Prostate gland (tissue), 2 donors: ENCODE measurements around the gene LCN15. TPM values are rescaled to one million over a fixed set of nuclear protein-coding genes. Genes with fewer than 3 reads are reported as not detected.

Experiments used
- DNase-seq: peaks from one replicate; pipeline ENCODE4 v3.0.0-alpha.2; 2019; ENCODE audit warnings: low spot score
- H3K27ac ChIP-seq, 2 donors: fragments of 200-600 bp; sonication (generic); 2 replicates each; pipeline ENCODE4 v1.5.1; 2017 to 2019
- H3K27me3 ChIP-seq: fragments of 200-600 bp; sonication (generic); replicated peaks from 2 replicates; pipeline ENCODE4 v1.5.1; 2019; ENCODE audit not compliant: insufficient read depth
- H3K36me3 ChIP-seq, 2 donors: fragments of 200-600 bp; sonication (generic); 1 replicate in 1 of 2; 2 replicates in 1 of 2; pipeline versions ENCODE4 v1.5.1 to v1.8.1; 2017 to 2019
- H3K4me1 ChIP-seq: fragments of 200-600 bp; sonication (generic); replicated peaks from 2 replicates; pipeline ENCODE4 v1.5.1; 2019
- H3K4me3 ChIP-seq, 2 donors: fragments of 200-600 bp; sonication (generic); 2 replicates each; pipeline ENCODE4 v1.5.1; 2017 to 2019
- H3K9me3 ChIP-seq: fragments of 200-600 bp; sonication (generic); 2 replicates; pipeline ENCODE4 v1.5.1; 2017
- CTCF ChIP-seq, 4 experiments: fragments of 200-600 bp in 2 of 4; fragments of 450-650 bp in 2 of 4; sonication (generic) in 2 of 4; IDR thresholded peaks; 1 replicate in 3 of 4; 2 replicates in 1 of 4; pipeline ENCODE4 v1.5.1; 2016 to 2019; ENCODE audit warnings: antibody characterized with exemption in 4 of 4, mild to moderate bottlenecking in 2 of 4, moderate library complexity in 2 of 4
- POLR2A ChIP-seq: fragments of 450-650 bp; IDR thresholded peaks from one replicate; pipeline ENCODE4 v1.6.1; 2016; ENCODE audit warnings: antibody characterized with exemption, mild to moderate bottlenecking
- POLR2AphosphoS5 ChIP-seq: sonication (generic); formaldehyde crosslinking; IDR thresholded peaks from one replicate; pipeline ENCODE4 v1.6.1; 2017; ENCODE audit warnings: antibody characterized with exemption
- WGBS: methylation state at CpG from one replicate; pipeline ENCODE4 v1.1.5; 2018; 5-methylcytosine and 5-hydroxymethylcytosine counted together
- intact Hi-C: fragments of 100-400 bp; cut with DNase I; formaldehyde crosslinking; loops from one replicate; pipeline ENCODE4 v1.14.2; 2022
- total RNA-seq, 2 donors: library from RNA; depleted of rRNA; stranded (reverse); fragments of >200 nt; gene quantifications; one replicate each; pipeline ENCODE4 v1.1.0, GENCODE V29; 2016

Gene LCN15
- total RNA-seq, 2 donors from 2014 or later, result 0.40 TPM; not detected in 1

GRCh38 chr9:136744773-136745172 lies 19.5 kb downstream of the LCN15 start:
- Histone ChIP-seq H3K27me3 (peaks cover 11% of the 10 kb centered on the region), H3K4me3 (no peak overlapping the region), H3K9me3 (no peaks in the 10 kb centered on the region), H3K4me1 (peaks cover 5% of the 10 kb centered on the region), H3K27ac (no peak overlapping the region), H3K36me3 (no peaks in the 10 kb centered on the region)
- DNase-seq, result no peak
- 93% methylated on average over 18 of the region's 18 CpGs for WGBS
- TF ChIP-seq CTCF (IDR thresholded peaks at IDR 0.05) (no peak), POLR2AphosphoS5 (no peak), POLR2A (no peak)
- intact Hi-C loops, result no loop called here

GRCh38 chr9:136743639-136744211 lies 20.6 kb downstream of the LCN15 start:
- intact Hi-C loops, result no loop called here
- H3K27ac ChIP-seq, result no peak overlapping the region
- DNase-seq, result no peak
- H3K36me3 ChIP-seq, result no peaks in the 10 kb centered on the region
- peaks cover 11% of the 10 kb centered on the region for H3K27me3 ChIP-seq
- no peak overlapping the region for H3K4me3 ChIP-seq
- 78% methylated on average over 16 of the region's 16 CpGs for WGBS
- H3K4me1 ChIP-seq, result peaks cover 5% of the 10 kb centered on the region
- no peaks in the 10 kb centered on the region for H3K9me3 ChIP-seq
- TF ChIP-seq POLR2AphosphoS5 (no peak), POLR2A (no peak), CTCF (IDR thresholded peaks at IDR 0.05) (no peak)

GRCh38 chr9:136742591-136743391 lies 21.5 kb downstream of the LCN15 start, which contains the start of gene LCN10:
LCN10 (minus strand) TSS chr9:136742940; CDS start chr9:136742903, 37 bp downstream.
- Histone ChIP-seq H3K27me3 (peaks cover 11% of the 10 kb centered on the region), H3K9me3 (no peaks in the 10 kb centered on the region), H3K36me3 (no peaks in the 10 kb centered on the region), H3K4me3 (no peak within 1 kb of the TSS), H3K4me1 (peaks cover 5% of the 10 kb centered on the region), H3K27ac (no peak within 1 kb of the TSS)
- WGBS, result 29% methylated on average over 16 of the region's 25 CpGs
- intact Hi-C loops, result no loop called here
- TF ChIP-seq POLR2A (no peak), CTCF (IDR thresholded peaks at IDR 0.05) (peak in 1 of 4 experiments; percentile 28)
- no peak for DNase-seq

GRCh38 chr9:136741883-136742571 lies 22.3 kb downstream of the LCN15 start:
- peaks cover 5% of the 10 kb centered on the region for H3K4me1 ChIP-seq
- no peaks in the 10 kb centered on the region for H3K9me3 ChIP-seq
- H3K27me3 ChIP-seq, result peaks cover 11% of the 10 kb centered on the region
- intact Hi-C loops, result no loop called here
- no peaks in the 10 kb centered on the region for H3K36me3 ChIP-seq
- WGBS, result 28% methylated on average over 32 of the region's 32 CpGs
- no peak overlapping the region for H3K27ac ChIP-seq
- TF ChIP-seq CTCF (IDR thresholded peaks at IDR 0.05) (no peak), POLR2AphosphoS5 (no peak), POLR2A (no peak)
- no peak overlapping the region for H3K4me3 ChIP-seq
- no peak for DNase-seq
